HG02610 (cell line): ENCODE measurements around the gene PLEKHH3.

Source experiments
- ATAC-seq: cut with Tn5 transposase; IDR thresholded peaks from one replicate; pipeline ENCODE4 v1.9.1; 2021; ENCODE audit warnings: mild to moderate bottlenecking, moderate library complexity; ENCODE audit not compliant: unreplicated experiment

PLEKHH3 gene, protein sequence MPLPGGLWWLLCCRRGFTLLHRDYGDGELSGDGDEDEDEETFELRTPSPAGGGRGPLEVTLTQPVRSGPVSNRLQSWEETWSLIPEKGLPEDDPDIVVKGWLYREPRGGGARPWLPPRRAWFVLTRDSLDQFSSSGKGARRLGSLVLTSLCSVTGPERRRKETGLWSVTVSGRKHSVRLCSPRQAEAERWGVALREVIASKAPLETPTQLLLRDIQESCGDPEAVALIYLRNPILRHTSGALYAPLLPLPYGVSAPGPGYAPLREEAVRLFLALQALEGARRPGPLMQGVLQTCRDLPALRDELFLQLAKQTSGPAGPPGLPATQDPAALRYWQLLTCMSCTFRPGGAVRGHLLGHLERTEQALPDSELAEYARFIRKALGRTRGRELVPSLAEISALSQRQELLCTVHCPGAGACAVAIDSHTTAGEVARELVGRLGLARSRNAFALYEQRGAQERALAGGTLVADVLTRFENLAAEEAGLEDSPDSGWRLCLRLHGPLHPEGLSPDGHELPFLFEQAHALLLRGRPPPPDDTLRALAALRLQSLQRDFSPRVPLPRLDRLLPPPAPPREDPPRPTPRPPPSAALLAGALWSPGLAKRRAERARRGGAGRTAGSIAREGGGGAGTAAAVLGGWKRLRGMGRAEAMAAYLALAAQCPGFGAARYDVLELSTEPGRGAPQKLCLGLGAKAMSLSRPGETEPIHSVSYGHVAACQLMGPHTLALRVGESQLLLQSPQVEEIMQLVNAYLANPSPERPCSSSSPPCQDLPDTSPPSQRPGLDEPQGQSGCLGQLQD

DNA sequence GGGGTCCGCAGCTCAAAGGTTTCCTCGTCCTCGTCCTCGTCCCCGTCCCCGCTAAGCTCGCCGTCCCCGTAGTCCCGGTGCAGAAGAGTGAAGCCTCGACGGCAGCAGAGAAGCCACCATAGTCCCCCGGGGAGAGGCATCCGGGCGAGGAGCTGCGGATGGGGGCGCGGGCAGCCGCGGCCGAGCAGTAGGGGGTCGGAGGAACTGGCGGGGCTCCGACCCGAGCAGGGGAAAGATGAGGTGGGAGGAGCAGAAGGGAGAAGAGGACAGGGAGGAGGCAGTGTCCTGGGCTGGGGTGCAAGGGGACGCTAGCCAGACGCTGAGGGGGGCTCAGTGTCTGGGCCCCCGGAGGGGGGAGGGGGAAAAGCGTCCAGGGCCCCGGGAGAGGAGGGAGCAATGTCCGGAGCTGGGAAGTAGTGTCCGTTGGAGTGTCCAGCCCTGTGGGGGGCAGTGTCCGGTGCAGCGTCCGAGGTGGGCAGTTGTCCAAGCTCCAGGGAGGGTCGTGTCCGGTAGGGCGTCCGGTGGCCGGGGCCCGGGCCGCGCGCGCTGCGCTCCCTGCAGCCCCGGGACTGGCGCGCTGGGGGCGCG lies at the start of gene PLEKHH3:
Gene PLEKHH3, minus strand, starts transcription at position 571 of the 588 bp plus-strand sequence. Its CDS starts 431 bp downstream, at position 140.
- ATAC-seq: no peak

DNA sequence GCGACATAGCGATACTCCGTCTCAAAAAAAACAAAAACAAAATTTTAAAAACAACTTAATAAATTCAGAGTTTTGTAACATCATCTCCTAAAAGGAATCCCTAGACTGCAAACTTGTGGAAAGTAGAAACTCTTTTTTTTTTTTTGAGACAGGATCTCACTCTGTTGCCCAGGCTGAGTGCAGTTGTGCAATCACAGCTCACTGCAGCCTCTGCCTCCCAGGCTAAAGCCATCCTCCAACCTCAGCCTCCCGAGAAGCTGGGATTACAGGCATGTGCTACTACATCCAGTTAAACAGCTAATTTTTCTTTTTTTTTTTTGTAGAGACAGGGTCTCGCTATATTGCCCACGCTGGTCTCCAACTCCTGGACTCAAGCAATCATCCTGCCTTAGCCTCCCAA lies 48.3 kb upstream of the PLEKHH3 start:
- no peak for ATAC-seq

DNA sequence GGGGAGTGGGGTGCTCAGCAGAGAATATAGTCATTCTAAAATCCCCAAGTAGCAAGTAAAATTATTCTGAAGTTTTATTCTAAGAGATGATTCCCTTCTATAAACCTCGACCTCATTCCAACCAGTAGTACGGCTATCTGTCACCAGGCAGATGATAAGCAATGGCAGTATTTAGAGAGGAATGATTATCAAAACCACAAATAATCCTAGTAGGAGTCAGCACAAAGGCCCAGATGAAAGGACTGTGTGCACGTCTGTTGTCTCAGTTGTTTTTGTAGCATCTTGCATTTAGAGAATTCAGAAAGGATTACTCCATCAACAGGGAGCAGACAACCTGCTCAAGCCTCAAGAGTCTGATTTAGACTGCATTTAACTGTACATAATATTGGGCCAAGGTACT lies 46.8 kb upstream of the PLEKHH3 start:
- ATAC-seq: no peak

DNA sequence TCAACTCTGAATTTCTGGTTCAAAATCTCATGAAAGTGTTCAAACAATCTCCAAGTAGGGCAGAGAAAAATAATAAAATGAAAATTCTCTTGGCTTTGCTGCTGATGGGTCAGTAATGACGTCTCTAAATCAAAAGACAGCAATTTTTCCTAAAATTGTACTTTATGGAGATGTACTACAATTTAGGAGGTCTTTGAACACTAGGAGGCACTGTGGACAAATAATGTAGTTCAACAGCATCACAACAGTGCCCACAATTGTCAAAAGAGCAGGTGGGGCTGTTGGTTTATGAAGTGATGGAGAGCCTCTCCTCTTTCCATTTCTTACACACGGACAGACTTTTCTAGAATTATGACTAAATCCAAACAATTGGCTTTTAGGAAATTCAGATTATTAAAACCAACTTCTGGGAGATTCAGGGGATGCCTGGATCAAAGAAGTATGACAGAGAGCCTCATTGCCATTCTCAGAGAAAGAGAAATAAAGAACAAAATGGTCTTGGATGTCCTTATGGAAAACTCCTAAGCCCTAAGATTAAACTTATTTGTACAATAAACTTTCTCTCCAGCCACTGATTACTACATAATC lies 44.3 kb upstream of the PLEKHH3 start:
- no peak for ATAC-seq

DNA sequence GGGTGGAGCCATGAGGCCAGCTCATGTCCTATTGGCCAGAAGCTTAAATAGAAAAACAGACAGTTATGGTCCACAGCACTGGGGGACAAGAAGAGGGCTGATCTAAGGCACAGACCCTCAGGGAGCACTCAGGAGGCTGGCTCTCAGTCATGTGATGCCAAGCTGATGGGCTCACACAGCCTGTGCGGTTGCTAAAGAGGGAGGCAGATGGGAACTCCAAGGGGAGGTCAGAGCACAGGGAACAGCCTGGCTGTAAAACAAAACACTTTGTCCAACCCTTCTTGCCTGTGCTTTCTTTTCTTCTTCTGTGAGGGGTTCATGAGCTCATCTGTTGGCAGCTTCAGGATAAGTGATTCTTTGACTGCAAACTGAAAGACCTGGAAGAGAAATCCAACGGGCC lies 32.8 kb upstream of the PLEKHH3 start:
- ATAC-seq: no peak

DNA sequence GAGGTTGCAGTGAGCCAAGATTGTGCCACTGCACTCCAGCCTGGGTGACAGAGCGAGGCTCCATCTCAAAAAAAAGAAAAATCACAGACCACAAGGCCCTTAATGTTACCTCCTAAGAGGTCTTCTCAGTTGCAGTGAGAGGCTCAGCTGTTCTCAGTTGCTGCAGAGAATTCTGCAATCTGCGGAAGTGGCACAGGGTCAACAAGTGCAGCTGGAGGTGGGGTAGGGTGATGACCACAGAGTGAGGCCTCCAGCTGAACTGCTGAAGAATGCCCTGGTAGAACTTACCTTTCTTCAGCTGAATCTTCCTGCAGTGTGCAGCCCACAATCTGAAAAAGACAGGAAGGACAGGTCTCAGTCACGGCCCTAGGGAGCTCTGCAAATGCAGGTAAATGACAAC lies 31.8 kb upstream of the PLEKHH3 start:
- no peak for ATAC-seq

DNA sequence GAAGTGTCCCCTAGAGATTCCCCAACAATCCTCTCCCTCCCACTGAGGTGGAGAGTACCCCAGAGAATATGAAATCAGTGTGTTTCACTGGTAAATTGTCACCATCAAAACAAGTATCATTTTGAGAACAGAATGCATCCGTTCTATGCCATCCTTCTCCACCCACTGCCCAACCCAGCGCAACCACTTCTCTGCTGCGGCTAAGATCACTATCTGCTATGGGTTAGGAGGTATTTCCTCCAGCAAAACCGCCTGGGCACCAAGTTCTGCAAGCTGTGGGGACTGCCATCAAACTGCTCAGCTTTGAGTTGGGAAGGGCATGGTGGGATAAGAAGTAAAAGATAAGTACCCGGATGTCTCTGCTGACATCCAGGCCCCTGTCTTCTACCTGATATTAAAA lies 29.9 kb upstream of the PLEKHH3 start:
- no peak for ATAC-seq

DNA sequence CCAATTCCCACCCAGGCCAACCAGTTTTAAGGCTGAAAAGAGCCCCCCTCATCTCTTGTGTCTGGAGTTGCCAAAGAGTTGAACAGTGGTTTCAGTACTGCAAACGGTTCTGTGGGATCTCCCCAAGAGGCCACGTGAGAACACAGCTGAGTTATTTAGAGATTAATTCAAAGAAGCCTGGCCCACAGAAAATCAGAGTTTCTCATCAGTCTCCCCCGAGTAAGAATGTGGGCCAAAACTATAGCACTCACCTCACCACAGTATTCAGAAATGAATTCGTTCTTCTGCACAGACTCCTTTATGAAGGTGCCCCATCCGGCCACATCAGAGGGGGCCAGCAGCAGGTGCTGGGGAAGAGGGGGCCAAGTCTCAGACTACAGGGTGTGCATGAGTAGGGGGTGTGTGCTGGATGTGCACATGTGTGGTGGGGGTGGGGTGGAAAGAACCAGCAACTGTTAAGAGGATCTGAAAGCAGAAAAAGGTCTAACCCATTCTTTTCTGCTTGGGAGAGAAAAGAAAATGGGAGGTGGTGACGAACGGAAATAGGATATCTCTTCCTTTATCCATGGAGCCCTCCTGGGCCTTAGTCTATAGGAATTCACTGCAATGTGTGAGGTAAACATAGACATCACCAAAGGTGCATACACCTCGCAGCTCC lies 28.2 kb upstream of the PLEKHH3 start:
- peak; percentile 90 for ATAC-seq

DNA sequence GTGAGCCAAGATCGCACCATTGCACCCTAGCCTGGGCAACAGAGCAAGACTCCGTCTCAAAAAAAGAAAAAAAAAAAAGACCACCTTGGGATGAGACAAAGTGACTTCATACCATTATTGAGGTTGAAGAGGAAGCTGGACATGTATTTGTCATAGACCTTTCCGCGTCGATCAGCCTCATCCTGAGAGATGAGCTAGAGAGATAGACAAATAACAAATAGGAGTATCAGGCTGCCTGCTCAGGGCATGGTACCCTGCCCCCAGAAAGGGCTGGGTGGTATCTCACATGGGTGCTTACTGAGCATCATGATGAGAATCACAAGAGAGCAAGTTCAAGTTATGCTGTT lies 27.7 kb upstream of the PLEKHH3 start:
- peak; percentile 23 for ATAC-seq

DNA sequence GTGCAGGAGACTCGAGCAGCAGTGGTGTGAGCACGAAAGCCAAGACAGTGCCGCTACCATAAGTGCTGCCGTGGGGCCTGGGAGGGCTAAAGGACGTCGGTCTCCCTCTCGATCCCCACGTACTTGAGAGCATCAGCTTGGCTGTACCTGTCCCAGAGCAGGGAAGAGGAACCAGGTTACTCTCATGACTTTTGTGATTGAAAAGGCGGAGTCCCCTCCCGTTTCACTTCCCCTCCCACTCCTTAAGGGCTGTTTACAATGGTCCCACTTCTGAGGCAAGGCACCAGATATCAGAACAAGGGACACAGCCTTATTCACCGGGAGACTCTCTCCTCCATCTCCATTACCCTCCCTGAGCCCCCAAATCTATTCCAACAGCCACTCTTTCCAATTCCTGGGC lies 25.7 kb upstream of the PLEKHH3 start:
- ATAC-seq: no peak

DNA sequence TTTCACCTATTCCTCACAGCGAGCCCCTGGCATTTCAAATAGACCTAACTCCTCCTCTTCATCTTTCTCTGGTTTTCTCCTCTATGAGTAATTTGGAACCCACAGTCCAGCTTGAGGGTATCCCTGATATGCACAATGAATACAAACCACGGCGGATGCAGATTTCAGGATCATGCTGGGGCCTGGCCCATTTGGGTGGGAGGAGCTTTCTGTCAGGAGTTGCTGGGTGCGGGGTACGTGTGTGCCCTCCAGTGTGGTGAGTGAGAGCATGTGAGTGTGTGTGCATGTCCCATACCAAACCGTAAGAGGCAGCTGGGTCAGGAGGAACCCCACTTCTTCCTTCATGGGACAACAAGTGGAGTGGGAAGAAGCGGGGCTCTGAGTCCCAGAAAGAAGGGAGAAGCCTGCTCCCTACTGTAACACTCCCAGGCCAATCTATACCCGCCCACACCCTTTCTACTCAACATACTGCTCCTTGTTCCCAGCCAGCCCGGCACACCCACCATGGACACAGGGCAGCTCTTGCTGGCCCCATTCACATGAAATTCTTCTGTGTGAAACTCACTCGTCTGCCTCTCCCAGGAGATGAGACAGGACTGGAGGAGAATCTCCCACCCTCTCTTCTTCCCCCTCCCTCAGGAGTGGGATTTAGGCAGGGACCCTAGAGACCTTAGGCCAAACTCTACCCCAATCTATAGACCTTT lies 23.9 kb upstream of the PLEKHH3 start:
- ATAC-seq: no peak

DNA sequence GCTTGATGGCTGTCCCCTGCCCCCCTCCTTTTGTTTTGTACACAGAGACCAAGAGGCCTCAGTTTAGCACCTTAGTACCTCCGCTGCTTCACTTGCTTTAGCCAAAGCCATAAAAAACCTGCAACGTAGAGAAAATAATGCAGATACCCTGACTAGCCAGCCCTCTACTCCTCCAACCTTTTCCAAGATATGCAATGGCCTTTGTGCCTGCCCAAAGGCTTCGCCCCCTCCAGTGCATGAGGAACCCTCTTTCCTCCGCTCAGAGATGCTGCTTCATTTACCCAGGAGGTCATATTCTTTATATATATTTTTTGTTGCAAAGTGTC lies 22.6 kb upstream of the PLEKHH3 start:
- no peak for ATAC-seq

DNA sequence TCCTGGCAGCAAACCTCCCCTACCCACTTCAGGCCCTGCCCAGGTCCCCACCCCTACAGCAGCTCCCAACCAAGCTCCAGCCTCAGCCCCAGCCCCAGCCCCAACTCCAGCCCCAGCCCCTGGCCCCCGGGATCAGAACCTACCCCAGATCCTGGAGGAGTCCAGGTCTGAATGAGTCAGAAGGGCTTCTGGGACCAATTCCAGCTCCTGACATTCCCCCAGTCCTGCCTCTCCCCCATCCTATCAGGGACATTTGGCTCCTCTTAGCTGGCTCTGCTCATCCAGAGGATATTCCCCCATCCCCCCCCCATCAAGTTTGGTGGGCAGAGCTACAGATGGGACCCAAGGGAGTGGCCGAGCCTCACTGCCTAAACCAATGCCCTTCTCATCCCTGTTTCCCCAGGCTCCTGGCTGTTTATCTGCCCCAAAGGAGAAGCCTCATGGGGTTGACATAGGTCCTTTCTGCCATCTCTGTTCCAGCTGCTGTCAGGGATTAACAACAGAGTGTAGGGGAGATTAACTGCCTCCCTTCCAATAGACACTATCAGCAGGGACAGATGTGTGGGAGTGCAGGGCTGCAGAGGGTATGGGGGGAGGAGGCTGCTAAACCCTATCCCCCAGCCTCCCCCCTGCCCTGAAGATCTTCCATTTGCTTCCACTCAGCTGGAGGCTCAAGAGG lies 22.1 kb upstream of the PLEKHH3 start:
- ATAC-seq: no peak

DNA sequence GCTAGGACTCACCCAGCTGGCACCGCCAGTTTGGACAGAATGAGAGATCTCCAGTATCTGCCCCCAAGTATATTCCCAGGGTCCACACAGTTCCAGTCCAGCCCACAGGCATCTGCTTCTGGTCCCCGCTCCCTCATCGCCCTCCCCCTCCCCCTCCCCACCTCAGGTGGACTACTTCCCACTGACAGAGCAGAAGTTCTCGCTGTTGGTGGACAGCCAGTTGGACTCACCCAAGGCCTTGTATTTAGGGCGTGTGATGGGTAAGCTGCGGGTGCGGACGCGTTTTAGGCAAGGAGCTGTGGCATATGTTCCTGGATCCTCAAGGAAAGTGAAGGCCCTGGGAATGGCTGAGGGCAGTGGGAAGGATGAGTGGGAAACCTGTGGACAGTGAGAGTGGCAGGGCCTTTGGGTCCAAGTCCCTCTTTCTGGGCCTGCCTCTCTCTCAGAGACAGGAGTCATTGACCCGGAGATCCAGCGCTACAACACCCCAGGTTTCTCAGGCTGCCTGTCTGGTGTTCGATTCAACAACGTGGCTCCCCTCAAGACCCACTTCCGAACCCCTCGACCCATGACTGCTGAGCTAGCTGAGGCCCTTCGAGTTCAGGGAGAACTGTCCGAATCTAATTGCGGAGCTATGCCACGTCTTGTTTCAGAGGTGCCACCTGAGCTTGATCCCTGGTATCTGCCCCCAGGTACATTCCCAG lies 20.5 kb upstream of the PLEKHH3 start:
- ATAC-seq: no peak

DNA sequence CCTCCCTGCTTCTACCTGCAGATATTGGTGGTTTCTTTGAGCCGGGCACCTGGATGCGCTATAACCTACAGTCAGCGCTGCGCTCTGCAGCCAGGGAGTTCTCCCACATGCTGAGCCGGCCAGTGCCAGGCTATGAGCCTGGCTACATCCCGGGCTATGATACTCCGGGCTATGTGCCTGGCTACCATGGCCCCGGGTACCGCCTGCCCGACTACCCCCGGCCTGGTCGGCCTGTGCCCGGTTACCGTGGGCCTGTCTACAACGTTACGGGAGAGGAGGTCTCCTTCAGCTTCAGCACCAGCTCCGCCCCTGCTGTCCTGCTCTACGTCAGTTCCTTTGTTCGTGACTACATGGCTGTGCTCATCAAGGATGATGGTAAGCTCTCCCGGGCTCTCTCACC lies 18.7 kb upstream of the PLEKHH3 start:
- no peak for ATAC-seq

DNA sequence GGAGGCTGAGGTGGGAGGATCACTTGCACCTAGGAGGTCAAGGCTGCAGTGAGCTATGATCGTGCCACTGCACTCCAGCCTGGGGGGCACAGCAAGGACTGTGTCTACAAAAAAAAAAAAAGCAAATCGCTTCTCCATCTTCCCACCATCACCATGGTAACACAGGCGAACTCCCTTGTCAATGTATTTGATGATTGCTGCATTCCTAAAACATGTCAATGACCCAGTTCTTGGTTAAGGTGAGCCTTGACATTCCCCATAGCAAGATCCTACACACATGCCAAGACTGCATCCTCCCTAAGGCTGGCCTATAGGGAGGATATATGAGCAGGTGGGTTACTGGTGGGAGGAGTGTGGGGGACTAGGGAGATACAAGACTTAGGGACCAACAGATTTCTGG lies 17.7 kb upstream of the PLEKHH3 start:
- no peak for ATAC-seq

DNA sequence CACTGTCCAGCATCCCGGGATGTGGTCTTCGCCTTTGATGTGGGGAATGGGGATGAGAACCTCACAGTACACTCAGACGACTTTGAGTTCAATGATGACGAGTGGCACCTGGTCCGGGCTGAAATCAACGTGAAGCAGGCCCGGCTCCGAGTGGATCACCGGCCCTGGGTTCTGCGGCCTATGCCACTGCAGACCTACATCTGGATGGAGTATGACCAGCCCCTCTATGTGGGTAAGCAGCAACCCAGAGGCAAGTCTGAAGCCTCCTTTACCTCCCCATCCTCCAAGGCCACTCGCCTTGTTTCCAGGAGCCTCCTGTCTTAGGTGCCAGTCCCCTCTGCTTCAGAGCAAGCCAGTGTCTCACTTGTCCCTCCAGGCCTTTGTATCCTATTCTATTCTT lies 15.7 kb upstream of the PLEKHH3 start:
- no peak for ATAC-seq

DNA sequence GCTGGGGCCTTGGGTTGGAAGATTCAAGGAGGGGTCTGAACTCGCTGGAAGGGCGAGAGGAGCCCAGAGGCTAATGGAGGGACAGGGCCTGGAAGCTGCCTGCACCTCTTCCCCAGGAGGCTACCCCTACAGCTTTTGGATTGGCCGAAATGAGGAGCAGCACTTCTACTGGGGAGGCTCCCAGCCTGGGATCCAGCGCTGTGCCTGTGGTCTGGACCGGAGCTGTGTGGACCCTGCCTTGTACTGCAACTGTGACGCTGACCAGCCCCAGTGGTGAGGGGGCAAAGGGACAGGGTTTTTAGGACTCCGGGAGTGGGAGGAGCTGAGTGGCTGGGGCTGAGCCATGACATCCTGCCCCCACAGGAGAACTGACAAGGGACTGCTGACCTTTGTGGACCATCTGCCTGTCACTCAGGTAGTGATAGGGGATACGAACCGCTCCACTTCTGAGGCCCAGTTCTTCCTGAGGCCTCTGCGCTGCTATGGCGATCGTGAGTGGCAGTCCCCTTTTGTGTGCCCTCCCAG lies 14.3 kb upstream of the PLEKHH3 start:
- no peak for ATAC-seq

DNA sequence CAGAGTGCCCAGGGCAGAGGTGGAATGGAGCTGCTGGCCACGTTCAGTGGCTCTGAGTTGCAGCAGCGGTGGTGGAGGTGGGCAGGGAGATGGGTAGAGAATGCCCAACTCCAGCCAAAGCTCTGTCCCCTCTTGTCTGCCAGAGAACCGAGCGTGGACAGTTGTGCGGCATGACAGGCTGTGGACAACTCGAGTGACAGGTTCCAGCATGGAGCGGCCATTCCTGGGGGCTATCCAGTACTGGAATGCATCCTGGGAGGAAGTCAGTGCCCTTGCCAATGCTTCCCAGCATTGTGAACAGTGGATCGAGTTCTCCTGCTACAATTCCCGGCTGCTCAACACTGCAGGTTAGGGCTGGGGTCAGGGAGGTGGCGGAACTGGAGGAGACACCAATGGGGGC lies 13.8 kb upstream of the PLEKHH3 start:
- ATAC-seq: no peak
